Endothelial cell of umbilical vein (primary cell): ENCODE data around the gene TMEM167A. TPM values are rescaled to one million over a fixed set of nuclear protein-coding genes. Genes with fewer than 3 reads are reported as not detected.
A peak's percentile ranks its signal among the peaks of the same experiment; 100 is the strongest.

ENCODE experiments used
- BruUV-seq: library from RNA; stranded (reverse); fragments of 400-500 nt; replicated peaks from 2 replicates; lab custom pipeline; 2021; lab: Mats Ljungman, UMichigan
- CTCF ChIA-PET: fragments of 300-600, 350-600 bp; sonication (Branson Sonifier 250); formaldehyde crosslinking; loops from one replicate; lab custom pipeline; 2021; ENCODE audit warnings: antibody characterized with exemption, inconsistent platforms; lab: Charles Lee
- POLR2A ChIA-PET: fragments of 300-600, 350-600 bp; sonication (Branson Sonifier 250); formaldehyde crosslinking; loops from one replicate; lab custom pipeline; 2021; ENCODE audit warnings: antibody characterized with exemption, inconsistent platforms; lab: Charles Lee
- DNase-seq: peaks from one replicate; pipeline ENCODE4 v3.0.0-alpha.2; 2011; ENCODE audit warnings: low read depth, low spot score
- FAIRE-seq: peaks from 2 replicates; lab custom pipeline; 2011; peaks lifted over from hg19 to GRCh38; lab: Jason Lieb, UNC
- H2AFZ ChIP-seq: 2 replicates; pipeline ENCODE4 v1.6.0; 2012; ENCODE audit warnings: low read depth, low read length, control low read depth, inconsistent platforms
- H3K27ac ChIP-seq: 2 replicates; pipeline ENCODE4 v1.5.1; 2011; ENCODE audit warnings: low read depth, mild to moderate bottlenecking, control low read depth, low read length, moderate library complexity; ENCODE audit not compliant: insufficient read depth
- H3K27me3 ChIP-seq, 2 experiments: 2 replicates each; pipeline versions ENCODE4 v1.6.0 to v1.6.1; 2011; ENCODE audit warnings: low read length in 2 of 2, mixed read lengths in 1 of 2; ENCODE audit not compliant: control insufficient read depth in 2 of 2, insufficient read depth in 2 of 2
- H3K36me3 ChIP-seq, 2 experiments: 2 replicates in 1 of 2; 3 replicates in 1 of 2; pipeline ENCODE4 v1.5.1; 2011; ENCODE audit warnings: low read length in 2 of 2, mild to moderate bottlenecking in 1 of 2, moderate library complexity in 1 of 2; ENCODE audit not compliant: control insufficient read depth in 2 of 2, insufficient read depth in 2 of 2; ENCODE audit errors: extremely low read depth in 1 of 2
- H3K4me1 ChIP-seq: 3 replicates; pipeline ENCODE4 v1.5.1; 2011; ENCODE audit warnings: mild to moderate bottlenecking, low read length; ENCODE audit not compliant: control insufficient read depth, insufficient read depth; ENCODE audit errors: extremely low read depth
- H3K4me2 ChIP-seq: 2 replicates; pipeline ENCODE4 v1.6.1; 2011; ENCODE audit warnings: low read length, control low read depth, mixed read lengths; ENCODE audit not compliant: insufficient read depth
- H3K4me3 ChIP-seq, 3 experiments: fragments of 200-600 bp in 1 of 3; sonication (generic), shearing (Covaris generic) in 1 of 3; replicated peaks in 1 of 3; 2 replicates each; pipeline ENCODE4 v1.5.1; 2011 to 2016; ENCODE audit warnings: control low read depth in 3 of 3, low read length in 3 of 3, mild to moderate bottlenecking in 2 of 3, inconsistent platforms in 1 of 3, low read depth in 1 of 3, moderate library complexity in 1 of 3; ENCODE audit not compliant: insufficient read depth in 1 of 3
- H3K79me2 ChIP-seq: 2 replicates; pipeline ENCODE4 v1.6.0; 2012; ENCODE audit warnings: low read length, inconsistent platforms; ENCODE audit not compliant: control insufficient read depth, insufficient read depth
- H3K9ac ChIP-seq: replicated peaks from 2 replicates; pipeline ENCODE3; 2011; ENCODE audit warnings: low read length, control low read depth; ENCODE audit not compliant: insufficient read depth; ENCODE audit errors: extremely low read depth
- H3K9me1 ChIP-seq: replicated peaks from 3 replicates; pipeline ENCODE4 v1.6.0; 2011; ENCODE audit warnings: mild to moderate bottlenecking, low read length; ENCODE audit not compliant: control insufficient read depth, insufficient read depth; ENCODE audit errors: extremely low read depth
- H3K9me3 ChIP-seq: replicated peaks from 2 replicates; pipeline ENCODE4 v1.5.1; 2012; ENCODE audit warnings: low read length, inconsistent platforms; ENCODE audit not compliant: control insufficient read depth, insufficient read depth
- H4K20me1 ChIP-seq: replicated peaks from 2 replicates; pipeline ENCODE3; 2011; ENCODE audit warnings: mild to moderate bottlenecking, low read length; ENCODE audit not compliant: control insufficient read depth, insufficient read depth; ENCODE audit errors: extremely low read depth
- CTCF ChIP-seq, 2 donors: IDR thresholded peaks; 1 replicate in 1 of 2; 2 replicates in 1 of 2; pipeline ENCODE4 v1.5.1; 2011; ENCODE audit warnings: low read length in 2 of 2, mild to moderate bottlenecking in 2 of 2, moderate library complexity in 2 of 2, control low read depth in 1 of 2, inconsistent platforms in 1 of 2, low read depth in 1 of 2; ENCODE audit not compliant: insufficient read depth in 1 of 2; ENCODE audit errors: extremely low read depth in 1 of 2
- GATA2 ChIP-seq: IDR thresholded peaks from 2 replicates; pipeline ENCODE4 v1.7.0; 2011; ENCODE audit warnings: low read depth, mild to moderate bottlenecking, moderate library complexity, mixed read lengths, low read length; ENCODE audit not compliant: insufficient read length, insufficient read depth
- MYC ChIP-seq: IDR thresholded peaks from one replicate; pipeline ENCODE4 v1.6.1; 2011; ENCODE audit warnings: mild to moderate bottlenecking, low read depth, low read length
- POLR2A ChIP-seq: IDR thresholded peaks from 2 replicates; pipeline ENCODE4 v1.6.1; 2012; ENCODE audit warnings: low read depth, mild to moderate bottlenecking, control low read depth, low read length
- POLR2AphosphoS5 ChIP-seq: IDR thresholded peaks from 2 replicates; pipeline ENCODE4 v1.6.1; 2012; ENCODE audit warnings: low read depth, mild to moderate bottlenecking, control low read depth, low read length, moderate library complexity; ENCODE audit not compliant: insufficient read depth
- dilution Hi-C: fragments of 300-500 bp; cut with MboI; formaldehyde crosslinking; loops from one replicate; pipeline ENCODE4 v1.15.0; 2019; ENCODE audit warnings: low sequenced_read_pairs; ENCODE audit not compliant: extremely low pct_ligation_motif_present
- intact Hi-C: fragments of 100-400 bp; cut with micrococcal nuclease; formaldehyde crosslinking; loops from one replicate; pipeline ENCODE4 v1.10.0; 2022
- polyA plus RNA-seq, 4 experiments: library from polyadenylated mRNA; depleted of rRNA in 3 of 4; stranded (reverse) in 3 of 4; unstranded in 1 of 4; fragments of >200 nt; gene quantifications; 2 replicates each; pipeline versions ENCODE4 v1.2.1 to v1.2.3, GENCODE V29; 2011 to 2012; ENCODE audit warnings: missing spikeins in 1 of 4
- total RNA-seq: library from RNA; stranded (reverse); gene quantifications from 2 replicates; pipeline ENCODE4 v1.2.3, GENCODE V29; 2021

Gene TMEM167A
- total and polyA plus RNA-seq, 2 donors (not counting 3 experiments of a cell fraction or from before 2014, with no cell fraction given), result 20.2 to 64.4 TPM

DNA sequence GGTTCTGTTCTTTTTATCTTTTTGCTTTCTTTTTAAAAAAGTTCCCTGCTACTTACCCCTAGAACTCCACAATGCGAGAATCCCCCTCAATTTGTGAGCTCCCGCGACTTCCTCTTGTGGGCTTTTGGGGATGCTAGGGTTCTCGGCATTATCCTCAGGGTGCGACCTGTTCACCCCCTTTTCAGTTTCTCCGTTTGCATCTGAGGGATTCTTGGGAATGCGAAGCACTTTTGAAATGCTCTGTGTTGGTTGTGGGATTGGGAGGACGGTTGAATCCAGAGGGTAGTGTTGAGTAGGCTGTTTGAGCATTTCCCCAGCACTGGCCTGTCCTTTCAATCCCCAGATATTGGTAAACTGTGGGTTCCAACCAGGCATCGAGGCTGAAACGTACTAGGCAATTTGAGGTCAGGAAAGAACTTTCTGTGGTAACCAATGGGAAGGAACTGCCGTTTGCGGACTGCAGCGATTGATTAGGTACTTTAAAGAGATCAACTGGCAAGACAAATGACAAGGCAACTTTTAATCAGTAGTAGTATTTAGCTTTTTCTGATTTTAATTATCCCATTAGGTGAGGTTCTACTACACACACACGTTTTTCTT lies 568 bp upstream of the TMEM167A start:
- H3K4me2 ChIP-seq, result peak overlapping the region; percentile 95
- TF ChIP-seq POLR2AphosphoS5, result no peak
- no peak for TF ChIP-seq POLR2A
- no peak for TF ChIP-seq CTCF (IDR thresholded peaks at IDR 0.05; ENCODE audit: extremely low read depth in 1 of 2, insufficient read depth in 1 of 2, low read depth in 1 of 2, low read length in 2 of 2)
- CTCF ChIA-PET, result interaction anchor here (0.9 to 1.0 kb wide), 3 partner anchors 13 to 352 kb away, joined by 3 to 4 read pairs (median 3); no protein-coding TSS in a partner anchor
- intact Hi-C loops, result loop anchor here (1.0 to 10.0 kb wide), 6 partner anchors 19 to 725 kb away; no protein-coding TSS in a partner anchor
- dilution Hi-C loops, result no loop called here
- no peaks in the 10 kb centered on the region for H3K27me3 ChIP-seq
- no peak for DNase-seq
- H3K9ac ChIP-seq, result peak overlapping the region; percentile 84
- TSS peak; percentile 86 for BruUV-seq
- H3K36me3 ChIP-seq, result no peaks in the 10 kb centered on the region
- peak overlapping the region; percentile 99 for H2AFZ ChIP-seq
- H3K4me1 ChIP-seq, result peaks cover 14% of the 10 kb centered on the region
- H4K20me1 ChIP-seq, result no peaks in the 10 kb centered on the region
- FAIRE-seq, result peak; percentile 18
- POLR2A ChIA-PET, result no interaction called here
- H3K4me3 ChIP-seq, result peak overlapping the region; percentile 69 to 98 (median 93)
- H3K27ac ChIP-seq, result peak overlapping the region; percentile 76
- no peaks in the 10 kb centered on the region for H3K9me1 ChIP-seq
- H3K9me3 ChIP-seq, result no peaks in the 10 kb centered on the region
- peaks cover 40% of the 10 kb centered on the region for H3K79me2 ChIP-seq

- DNase-seq (no peak), FAIRE-seq (no peak)
- Histone ChIP-seq H3K9me3 (no peaks in the 10 kb centered on the region), H2AFZ (no peak overlapping the region), H3K79me2 (peaks cover 85% of the 10 kb centered on the region), H3K36me3 (no peaks in the 10 kb centered on the region), H3K27me3 (no peaks in the 10 kb centered on the region), H3K4me3 (no peak overlapping the region), H3K4me1 (peaks cover 8% of the 10 kb centered on the region), H3K27ac (no peak overlapping the region), H3K4me2 (no peak overlapping the region), H3K9me1 (no peaks in the 10 kb centered on the region), H4K20me1 (peaks cover 11% of the 10 kb centered on the region), H3K9ac (no peak overlapping the region)
- intact Hi-C loops, result loop anchor here (10.0 kb wide), 1 partner anchor 428 kb away; no protein-coding TSS in a partner anchor
- no peak for TF ChIP-seq POLR2A
- no peak for TF ChIP-seq MYC
- no peak for TF ChIP-seq GATA2
- no TSS peak for BruUV-seq
- CTCF ChIA-PET, result no interaction called here
- POLR2A ChIA-PET, result no interaction called here
- dilution Hi-C loops, result no loop called here
Measured at GRCh38 chr5:83072966-83073365, 4.2 kb downstream of the TMEM167A start.
